KBM-7 (cell line): ENCODE measurements around the gene RPP25.

Source experiments
- DNase-seq: peaks from one replicate; pipeline ENCODE4 v3.0.0-alpha.2; 2015
- in situ Hi-C: fragments of 300-500 bp; cut with MboI; formaldehyde crosslinking; loops from 2 replicates; pipeline ENCODE4 v1.14.3; 2020; ENCODE audit warnings: low sequenced_read_pairs, low pct_unique_long_range_greater_than_20kb, mixed read lengths

The RPP25 gene

DNA sequence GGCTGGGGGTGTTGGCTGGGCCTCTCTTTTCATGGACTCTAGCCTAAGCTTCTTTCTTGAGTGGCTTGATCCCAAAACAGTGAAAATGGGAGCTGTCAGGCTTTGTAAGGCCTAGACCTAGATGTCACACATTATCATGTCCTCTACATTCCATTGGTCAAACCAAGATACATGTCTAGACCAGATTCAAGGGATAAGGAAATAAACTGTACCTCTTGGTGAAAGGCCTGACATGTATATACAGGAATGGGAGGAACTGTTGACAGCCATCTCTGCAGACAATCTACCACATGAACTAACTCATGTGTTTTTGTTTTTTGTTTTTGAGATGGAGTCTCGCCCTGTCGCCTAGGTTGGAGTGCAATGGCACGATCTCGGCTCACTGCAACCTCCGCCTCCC, 11.1 kb upstream of the RPP25 start:
- in situ Hi-C loops = loop anchor here (25.0 kb wide), 1 partner anchor 330 kb away; no protein-coding TSS in a partner anchor
- DNase-seq = no peak

DNA sequence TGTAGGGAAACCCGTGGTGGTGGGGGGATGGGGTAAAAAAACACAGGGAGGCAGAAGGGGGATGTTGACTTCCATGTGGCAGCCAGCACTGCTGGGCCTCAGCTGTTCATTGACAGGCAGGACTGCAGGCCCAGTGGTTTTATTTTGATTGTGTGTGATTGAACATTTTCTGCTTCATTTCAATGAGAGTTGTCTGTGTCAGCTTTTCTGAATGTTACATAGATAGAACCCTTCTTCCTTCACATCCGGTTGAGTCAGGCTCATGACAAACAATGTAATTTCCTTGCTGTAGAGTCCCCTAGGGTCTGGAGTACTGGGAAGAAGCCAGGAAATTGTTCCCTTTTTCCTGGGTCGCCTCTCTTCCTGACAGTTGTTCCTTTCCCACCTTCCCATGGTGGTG, 8.2 kb upstream of the RPP25 start:
- DNase-seq = no peak
- in situ Hi-C loops = loop anchor here (25.0 kb wide), 1 partner anchor 327 kb away; no protein-coding TSS in a partner anchor

DNA sequence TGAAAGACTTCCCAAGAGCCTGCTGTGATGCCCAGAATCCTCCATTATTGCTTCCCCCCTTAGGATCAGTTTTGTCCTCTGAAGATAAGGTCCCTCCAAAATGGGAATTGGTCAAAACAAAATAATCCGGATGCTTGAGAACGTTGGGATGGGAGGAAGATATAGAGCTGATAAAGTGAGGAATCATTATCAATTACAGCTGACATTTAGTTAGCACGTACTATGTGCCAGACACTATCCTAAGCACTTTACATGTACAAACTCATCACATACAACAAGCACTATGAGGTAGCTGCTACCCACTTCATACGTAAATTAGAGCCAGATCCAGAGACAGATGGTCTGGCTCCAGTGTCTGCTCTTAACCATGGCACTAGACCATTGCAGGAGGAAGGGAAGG, 6.6 kb upstream of the RPP25 start:
- in situ Hi-C loops = loop anchor here (25.0 kb wide), 1 partner anchor 326 kb away; no protein-coding TSS in a partner anchor

DNA sequence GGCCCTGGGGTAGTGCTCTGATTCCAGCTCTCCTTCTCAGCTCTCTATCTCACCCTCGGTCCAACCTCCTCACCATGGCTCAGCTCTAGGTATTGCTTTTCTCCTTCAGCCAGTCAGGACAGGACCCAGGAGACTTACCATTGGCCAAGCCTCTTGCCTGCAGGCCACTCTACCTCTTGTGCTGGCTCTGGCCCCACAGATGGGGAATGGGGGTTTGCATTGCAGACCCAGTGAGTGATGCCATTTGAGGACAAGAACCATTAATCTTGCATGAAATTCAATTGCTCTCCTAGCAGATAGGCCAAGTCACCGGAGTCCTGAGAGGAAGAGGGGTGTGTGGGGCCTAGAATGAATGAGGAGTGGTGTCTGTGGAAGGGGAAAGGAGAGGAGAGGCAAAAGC, 6.1 kb upstream of the RPP25 start:
- DNase-seq = no peak
- in situ Hi-C loops = loop anchor here (25.0 kb wide), 1 partner anchor 325 kb away; no protein-coding TSS in a partner anchor

More for the DNA sequence above, 6.6 kb upstream of the RPP25 start:
- DNase-seq = no peak

DNA sequence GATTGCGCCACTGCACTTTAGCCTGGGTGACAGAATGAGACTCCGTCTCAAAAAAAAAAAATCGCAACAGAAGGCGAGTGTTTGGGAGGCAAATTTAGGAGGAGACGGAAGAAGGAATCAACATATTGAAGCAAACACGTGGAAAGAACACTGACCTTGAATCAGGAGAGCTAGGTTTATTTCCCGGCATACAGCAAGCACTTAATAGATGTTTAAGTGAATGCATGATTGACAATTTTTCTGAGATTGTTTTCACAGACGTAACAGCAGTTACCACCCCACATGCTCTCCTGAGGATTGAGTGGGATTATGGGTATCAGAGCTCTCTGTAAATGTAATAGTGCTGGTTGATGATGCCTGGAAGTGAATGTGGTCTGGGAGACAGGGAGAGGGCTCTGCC, 5.6 kb upstream of the RPP25 start:
- in situ Hi-C loops = loop anchor here (25.0 kb wide), 1 partner anchor 325 kb away; no protein-coding TSS in a partner anchor
- no peak for DNase-seq

DNA sequence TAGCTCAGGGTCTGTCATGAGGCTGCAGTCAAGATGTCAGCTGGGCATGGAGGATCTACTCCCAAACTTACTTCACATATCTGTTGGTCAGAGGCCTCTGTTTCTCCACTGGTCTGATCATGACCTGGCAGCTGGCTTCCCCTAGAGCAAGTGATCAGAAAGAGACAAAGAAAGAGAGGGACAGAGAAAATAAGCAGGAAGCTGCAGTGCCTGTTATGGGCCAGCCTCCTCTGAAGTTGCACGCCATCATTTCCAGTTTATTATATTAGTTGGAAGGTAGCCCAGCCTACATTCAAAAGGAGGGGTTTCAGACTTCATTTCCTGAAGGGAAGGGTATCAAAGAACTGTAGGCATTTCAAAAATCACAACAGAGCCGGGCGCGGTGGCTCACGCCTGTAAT, 5.0 kb upstream of the RPP25 start:
- DNase-seq = no peak

DNA sequence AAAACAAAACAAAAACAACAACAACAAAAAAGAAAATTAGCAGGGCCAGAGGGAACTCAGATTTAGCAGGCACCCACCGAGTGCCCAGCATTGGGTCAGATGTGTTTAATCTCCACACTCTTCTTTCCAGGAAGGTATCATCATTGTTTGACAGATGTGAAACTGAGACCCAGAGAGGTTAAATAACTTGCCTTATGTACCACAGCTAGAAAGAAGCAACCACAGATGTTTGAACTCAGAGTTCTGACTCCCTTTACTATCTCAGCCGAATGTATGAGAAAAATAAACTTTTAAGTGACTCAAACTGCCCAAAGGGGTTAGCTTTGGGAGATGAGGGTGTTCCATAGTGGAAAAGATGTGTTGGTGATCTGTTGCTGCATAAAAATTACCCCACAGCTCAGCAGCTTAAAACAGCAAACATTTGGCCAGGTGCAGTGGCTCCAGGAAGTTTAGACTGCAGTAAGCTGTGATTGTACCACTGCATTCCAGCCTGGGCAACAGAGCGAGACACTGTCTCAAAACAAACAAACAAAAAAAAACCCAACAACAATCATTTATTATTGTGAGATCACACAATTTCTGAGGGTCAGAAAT, 4.5 kb upstream of the RPP25 start:
- no peak for DNase-seq
- in situ Hi-C loops = loop anchor here (25.0 kb wide), 1 partner anchor 324 kb away; no protein-coding TSS in a partner anchor

More for the DNA sequence above, 5.0 kb upstream of the RPP25 start:
- in situ Hi-C loops = loop anchor here (25.0 kb wide), 1 partner anchor 324 kb away; no protein-coding TSS in a partner anchor

DNA sequence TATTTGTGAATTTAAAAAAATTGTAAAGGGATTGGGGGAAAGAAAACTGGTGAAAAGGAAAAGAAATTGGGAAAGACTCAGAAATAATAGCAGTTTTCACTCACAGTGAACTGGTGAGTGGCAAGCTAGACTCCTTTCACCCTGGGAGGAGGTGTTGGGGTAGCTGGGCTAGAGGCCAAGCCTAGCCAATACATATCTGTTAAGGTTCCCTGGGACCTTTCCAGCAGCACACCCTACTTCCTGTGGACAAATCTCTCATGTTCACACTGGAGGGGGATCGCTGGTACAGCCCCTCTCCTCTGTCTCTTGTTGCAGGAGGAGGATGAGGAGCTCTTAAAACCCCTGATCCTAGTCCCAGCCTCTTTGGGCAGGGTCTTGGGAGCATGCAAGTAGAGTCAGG, 3.7 kb upstream of the RPP25 start:
- in situ Hi-C loops = loop anchor here (25.0 kb wide), 1 partner anchor 323 kb away; no protein-coding TSS in a partner anchor
- no peak for DNase-seq

DNA sequence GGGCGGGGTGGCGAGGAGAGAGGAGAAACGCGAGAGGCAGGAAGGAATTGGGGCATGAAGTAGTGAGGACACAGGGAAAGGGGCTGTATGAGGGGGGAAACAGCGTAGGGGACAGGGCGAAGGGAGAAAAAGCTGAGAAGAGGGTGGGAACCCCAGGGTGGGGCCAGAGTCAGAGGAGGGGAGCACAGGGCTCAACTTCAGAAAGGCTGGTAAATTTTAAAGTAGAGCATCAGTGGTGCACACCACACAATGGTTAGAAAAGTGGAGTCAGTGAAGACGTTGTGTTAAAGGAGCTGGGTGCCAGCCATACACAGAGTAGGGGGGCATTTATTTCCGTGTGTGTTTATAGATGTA, 3.0 kb upstream of the RPP25 start:
- DNase-seq = no peak
- in situ Hi-C loops = loop anchor here (25.0 kb wide), 1 partner anchor 322 kb away; no protein-coding TSS in a partner anchor

DNA sequence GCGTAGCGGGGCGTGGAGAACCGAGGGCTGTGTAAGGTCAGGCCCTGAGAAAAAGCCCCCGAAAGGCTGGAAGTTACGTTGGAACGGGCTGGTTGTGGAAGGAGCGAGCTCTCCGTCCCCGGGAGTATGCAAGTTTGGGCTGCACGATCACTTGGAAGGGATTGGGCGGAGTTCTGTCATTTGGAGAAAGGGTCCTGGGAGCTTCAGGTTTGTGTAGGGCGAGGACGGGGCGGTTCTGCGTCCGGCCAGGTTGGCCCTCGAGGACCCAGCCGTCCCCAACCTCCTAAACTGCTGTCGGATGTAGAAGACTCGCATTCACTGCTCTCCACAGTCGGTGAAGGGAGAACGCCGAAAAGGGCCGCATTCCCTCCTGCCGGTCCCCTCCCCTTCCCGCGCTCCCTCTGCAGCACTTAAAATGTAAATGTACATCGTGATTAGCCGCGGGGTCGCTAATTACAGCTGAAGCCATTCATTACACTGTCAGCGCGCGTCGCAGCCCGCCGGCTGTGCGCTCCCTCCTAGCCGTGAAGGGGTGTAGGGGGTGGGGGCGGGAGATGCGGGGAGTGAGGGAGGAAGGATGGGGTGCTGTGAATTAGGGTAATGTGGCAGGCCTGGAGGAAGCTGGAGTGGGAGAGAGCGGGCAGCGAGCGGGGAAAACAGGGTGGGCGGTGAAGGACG, 2.5 kb upstream of the RPP25 start:
- in situ Hi-C loops = loop anchor here (25.0 kb wide), 1 partner anchor 322 kb away; no protein-coding TSS in a partner anchor
- no peak for DNase-seq

DNA sequence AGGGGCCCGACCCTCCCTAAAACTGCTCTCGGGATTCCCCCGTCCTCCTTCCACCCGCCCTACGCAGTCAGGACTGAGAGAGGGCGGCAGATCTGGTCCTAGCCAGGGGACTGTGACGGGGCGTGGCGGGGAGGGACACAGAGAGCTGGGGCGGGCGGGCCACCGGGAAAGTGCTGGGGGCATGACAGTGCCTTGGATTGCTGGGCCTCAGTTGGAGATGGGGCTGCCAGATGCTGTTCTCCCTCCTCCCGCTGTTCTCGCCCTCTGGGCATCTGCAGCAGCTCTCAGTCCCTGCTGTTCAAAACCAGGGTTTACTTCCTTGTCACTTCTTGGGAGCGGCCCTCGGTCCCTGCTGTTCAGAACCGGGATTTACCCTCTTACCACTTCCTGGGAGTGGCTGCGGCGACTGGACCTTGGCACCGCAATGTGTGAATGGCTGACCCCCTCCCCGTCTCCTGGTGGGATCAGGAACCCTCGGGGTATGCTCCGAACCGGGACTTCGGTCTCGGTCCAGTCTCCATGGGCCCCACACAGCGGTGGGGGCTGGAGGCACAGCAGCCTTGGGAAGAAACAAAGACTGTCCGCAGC, 1.8 kb upstream of the RPP25 start:
- in situ Hi-C loops = loop anchor here (25.0 kb wide), 1 partner anchor 321 kb away; no protein-coding TSS in a partner anchor
- no peak for DNase-seq

DNA sequence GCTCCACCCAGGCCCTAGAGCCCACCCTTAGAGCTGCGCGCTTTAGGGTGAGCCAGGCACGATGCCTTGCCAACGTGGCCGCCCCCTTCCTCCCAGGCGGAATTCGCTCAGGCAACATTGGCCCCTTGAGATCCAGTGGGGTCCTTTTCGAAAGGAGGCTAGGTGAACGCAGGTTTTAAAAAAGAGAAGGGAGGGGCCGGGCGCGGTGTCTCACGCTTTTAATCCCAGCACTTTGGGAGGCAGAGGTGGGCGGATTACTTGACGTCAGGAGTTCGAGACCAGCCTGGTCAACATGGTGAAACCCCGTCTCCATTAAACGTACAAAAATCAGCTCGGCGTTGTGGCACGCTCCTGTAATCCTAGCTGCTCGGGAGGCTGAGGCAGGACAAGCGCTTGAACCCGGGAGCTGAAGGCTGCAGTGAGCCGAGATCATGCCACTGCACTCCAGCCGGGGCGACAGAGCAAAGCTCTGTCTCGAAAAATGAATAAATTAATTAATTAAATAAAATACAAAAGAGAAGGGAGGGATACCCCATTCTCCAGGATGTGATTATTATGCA, 984 bp upstream of the RPP25 start:
- DNase-seq = no peak
- in situ Hi-C loops = loop anchor here (25.0 kb wide), 1 partner anchor 320 kb away; no protein-coding TSS in a partner anchor

DNA sequence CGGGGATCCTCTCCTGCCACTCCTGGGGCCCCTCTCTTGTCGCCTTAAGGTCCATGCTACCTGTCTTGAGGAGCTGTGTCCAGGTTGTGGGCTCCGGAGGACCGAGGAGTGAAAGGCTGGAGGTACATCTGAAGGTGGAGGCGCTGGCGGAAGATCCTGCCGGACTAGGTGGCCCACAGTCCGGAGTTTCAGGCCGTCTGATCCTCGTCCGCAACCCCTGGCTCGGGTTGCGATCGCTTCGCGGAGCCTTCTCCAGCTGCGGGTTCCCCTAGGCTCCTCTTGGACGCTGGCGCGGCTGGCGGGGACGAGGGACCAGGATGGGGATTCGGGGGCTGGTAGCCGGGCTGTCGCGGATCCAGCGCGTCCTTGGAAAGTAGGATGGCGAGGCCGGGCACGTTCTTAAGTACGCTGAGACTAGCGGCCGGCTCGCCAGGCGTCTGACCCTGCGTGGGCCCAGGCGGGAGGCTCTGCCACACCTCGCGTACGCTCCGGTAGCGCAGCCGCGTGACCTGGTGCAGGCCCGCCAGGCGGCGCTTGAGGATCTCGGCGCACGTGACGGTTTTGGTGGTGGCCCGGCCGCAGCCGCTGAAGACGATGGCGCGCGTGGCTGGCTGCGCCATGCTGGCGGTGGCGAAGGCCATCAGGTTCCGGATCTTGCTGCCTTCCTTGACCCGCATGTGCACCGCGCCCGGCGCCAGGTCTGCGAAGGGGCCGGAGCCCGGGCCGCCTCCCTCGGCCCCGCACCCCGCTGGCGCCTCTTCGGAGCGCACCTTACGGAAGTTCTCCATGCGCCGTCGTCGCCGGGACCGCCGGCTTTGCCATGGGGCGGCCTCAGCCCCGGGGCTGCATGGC, 550 bp downstream of the RPP25 start:
- in situ Hi-C loops = loop anchor here (25.0 kb wide), 1 partner anchor 319 kb away; no protein-coding TSS in a partner anchor
- DNase-seq = no peak

DNA sequence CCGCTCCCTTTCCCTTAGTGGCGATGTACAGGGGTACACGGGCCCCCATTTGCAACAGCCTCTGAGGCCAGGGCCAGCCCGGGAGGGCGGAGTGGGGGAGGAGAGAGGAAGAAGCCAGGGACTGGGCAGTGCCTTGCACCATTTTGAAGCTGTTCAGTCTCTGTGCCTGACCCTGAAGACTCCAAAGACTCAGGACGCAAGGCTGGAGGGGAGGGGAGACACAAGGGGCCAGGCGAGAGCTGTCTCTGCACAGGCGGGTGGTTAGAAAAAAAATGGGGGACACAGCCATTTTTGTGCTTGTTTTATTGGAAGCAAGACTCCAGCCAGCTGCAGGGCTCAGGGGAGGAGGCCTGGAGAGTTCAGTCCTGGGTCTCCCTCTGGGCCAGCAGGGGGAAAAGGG, 1.6 kb downstream of the RPP25 start:
- DNase-seq = no peak
- in situ Hi-C loops = loop anchor here (25.0 kb wide), 1 partner anchor 318 kb away; no protein-coding TSS in a partner anchor

DNA sequence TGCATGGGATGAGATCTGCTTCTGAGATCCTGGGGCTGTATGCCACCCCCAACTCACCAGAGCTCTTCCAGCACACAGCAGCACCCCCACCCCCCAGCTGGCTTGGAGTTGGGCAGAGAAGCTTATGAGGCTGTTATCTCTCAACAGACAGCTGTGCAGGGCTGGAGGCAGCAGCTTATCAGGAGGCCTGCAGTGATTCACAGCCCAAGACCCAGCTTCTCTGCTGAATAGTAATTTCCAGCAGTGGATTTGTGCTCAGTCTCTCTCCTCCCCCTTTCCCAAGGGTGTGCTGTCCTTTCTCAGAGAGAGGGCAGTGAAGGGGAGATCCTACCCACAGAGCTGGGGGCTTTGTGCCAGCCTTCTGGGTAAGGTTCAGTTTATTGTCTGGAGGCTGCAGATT, 2.1 kb downstream of the RPP25 start:
- in situ Hi-C loops = loop anchor here (25.0 kb wide), 1 partner anchor 317 kb away; no protein-coding TSS in a partner anchor
- peak; percentile 60 for DNase-seq

DNA sequence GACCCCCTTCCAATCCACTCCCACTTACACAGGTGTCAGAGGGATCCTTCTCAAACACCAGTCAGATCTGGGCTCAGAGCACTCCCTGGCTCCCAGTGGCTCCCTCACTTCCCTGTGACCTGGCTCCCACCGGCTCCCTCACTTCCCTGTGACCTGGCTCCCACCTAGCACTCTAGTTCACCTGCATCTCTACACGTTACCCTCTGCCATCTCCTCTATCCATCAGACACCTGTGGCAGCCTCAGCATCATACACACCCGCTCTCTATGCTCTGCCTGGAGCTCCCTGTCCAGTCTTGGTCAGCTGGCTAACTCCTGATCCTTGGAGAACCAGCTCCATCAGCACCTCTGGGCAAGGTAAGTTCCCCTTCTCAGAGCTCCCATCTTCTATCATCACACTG, 5.6 kb downstream of the RPP25 start:
- DNase-seq = no peak
- in situ Hi-C loops = loop anchor here (25.0 kb wide), 1 partner anchor 314 kb away; no protein-coding TSS in a partner anchor

DNA sequence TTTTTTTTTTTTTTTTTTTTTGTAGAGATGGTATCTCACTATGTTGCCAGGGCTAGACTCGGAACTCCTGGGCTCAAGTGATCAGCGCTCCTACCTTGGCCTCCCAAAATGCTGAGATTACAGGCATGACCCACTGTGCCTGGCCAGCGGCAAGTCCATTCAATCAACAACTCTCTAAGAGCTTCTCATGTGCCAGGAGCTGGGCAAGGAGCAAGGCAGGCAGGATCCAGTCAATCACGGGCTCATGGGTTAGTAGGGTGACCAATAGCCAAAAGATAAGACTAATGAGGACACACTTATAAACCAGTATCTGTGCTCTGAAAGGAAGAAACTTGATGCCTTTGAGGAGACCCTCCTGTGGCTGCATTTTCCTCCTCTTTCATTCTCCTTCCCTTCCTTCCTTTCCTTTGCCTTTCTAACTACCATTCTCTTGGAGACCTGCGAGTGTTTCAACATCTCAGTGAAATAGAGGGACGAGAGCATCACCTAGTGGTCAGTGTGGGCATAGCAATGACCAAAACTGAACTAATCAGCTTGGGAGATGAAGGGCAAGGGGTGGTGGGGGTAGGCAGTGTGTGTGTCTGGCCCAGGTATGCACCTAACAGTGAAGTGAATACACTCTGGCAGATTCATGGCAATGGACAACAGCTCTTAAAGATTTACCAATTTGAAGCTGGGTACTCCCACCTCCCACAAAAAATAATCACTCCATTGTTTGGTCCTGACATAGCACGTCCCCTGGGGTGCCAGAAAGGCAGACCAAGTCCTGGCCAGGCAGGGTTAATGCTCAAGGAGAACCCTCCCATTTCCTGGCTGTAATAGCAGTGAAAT, 6.3 kb downstream of the RPP25 start:
- DNase-seq = peak; percentile 94
- in situ Hi-C loops = loop anchor here (25.0 kb wide), 1 partner anchor 313 kb away; no protein-coding TSS in a partner anchor
